Peyer's patch (tissue), 4 donors: ENCODE data around the gene SORCS1.

ENCODE experiments used
- CTCF ChIP-seq, 6 experiments: fragments of 450-650 bp in 4 of 6; fragments of 200-600 bp in 2 of 6; sonication (generic) in 1 of 6; IDR thresholded peaks; one replicate each; pipeline ENCODE4 v1.5.1; 2017 to 2019; ENCODE audit warnings: antibody characterized with exemption in 6 of 6, mild to moderate bottlenecking in 3 of 6, moderate library complexity in 1 of 6
- POLR2A ChIP-seq, 2 donors: fragments of 450-650 bp; IDR thresholded peaks; one replicate each; pipeline ENCODE4 v1.5.1; 2017; ENCODE audit warnings: antibody characterized with exemption in 2 of 2, mild to moderate bottlenecking in 2 of 2, moderate library complexity in 2 of 2

- TF ChIP-seq CTCF (IDR thresholded peaks at IDR 0.05) (no peak), POLR2A (IDR thresholded peaks at IDR 0.05) (no peak)
Measured at GRCh38 chr10:106911096-106911495, 253.4 kb downstream of the SORCS1 start.
